ENCODE measurements around the gene ZNF653.

- TF ChIP-seq COPS2 (conservative IDR thresholded peaks at IDR 0.05), result no peak
- TF ChIP-seq ARID2 (IDR thresholded peaks at IDR 0.05), result no peak
- TF ChIP-seq CTCF (IDR thresholded peaks at IDR 0.05 in 2 of 3, conservative IDR thresholded peaks at IDR 0.05 in 1 of 3; ENCODE audit: insufficient read depth in 2 of 3, low read depth in 1 of 3, low read length in 3 of 3), result no peak
- TF ChIP-seq LCOR (CRISPR knock-in tag; IDR thresholded peaks at IDR 0.05), result no peak
- no peak for TF ChIP-seq E2F5 (CRISPR knock-in tag; IDR thresholded peaks at IDR 0.05)
- no peak for TF ChIP-seq SRF (CRISPR knock-in tag; IDR thresholded peaks at IDR 0.05)
- no peak for TF ChIP-seq RAD21 (CRISPR knock-in tag; conservative IDR thresholded peaks at IDR 0.05 in 1 of 2, IDR thresholded peaks at IDR 0.05 in 1 of 2)
- TF ChIP-seq ZEB2 (IDR thresholded peaks at IDR 0.05), result no peak
- TF ChIP-seq EZH2 (IDR thresholded peaks at IDR 0.05; ENCODE audit: borderline replicate concordance, low read depth, low read length), result no peak
- no peak for TF ChIP-seq BMI1 (IDR thresholded peaks at IDR 0.05; ENCODE audit: low read length)
- TF ChIP-seq, protein P1, sequence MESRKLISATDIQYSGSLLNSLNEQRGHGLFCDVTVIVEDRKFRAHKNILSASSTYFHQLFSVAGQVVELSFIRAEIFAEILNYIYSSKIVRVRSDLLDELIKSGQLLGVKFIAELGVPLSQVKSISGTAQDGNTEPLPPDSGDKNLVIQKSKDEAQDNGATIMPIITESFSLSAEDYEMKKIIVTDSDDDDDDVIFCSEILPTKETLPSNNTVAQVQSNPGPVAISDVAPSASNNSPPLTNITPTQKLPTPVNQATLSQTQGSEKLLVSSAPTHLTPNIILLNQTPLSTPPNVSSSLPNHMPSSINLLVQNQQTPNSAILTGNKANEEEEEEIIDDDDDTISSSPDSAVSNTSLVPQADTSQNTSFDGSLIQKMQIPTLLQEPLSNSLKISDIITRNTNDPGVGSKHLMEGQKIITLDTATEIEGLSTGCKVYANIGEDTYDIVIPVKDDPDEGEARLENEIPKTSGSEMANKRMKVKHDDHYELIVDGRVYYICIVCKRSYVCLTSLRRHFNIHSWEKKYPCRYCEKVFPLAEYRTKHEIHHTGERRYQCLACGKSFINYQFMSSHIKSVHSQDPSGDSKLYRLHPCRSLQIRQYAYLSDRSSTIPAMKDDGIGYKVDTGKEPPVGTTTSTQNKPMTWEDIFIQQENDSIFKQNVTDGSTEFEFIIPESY (CRISPR knock-in tag; IDR thresholded peaks at IDR 0.05), result no peak
- no peak for TF ChIP-seq SAP30 (IDR thresholded peaks at IDR 0.05; ENCODE audit: borderline replicate concordance, insufficient read depth, low read depth, low read length, poor library complexity, severe bottlenecking)
Observed at GRCh38 chr19:11510444-11510843, 4.8 kb upstream of the ZNF653 start.

Data from K562 (cell line).